Ectodermal cell (in vitro differentiated cells): ENCODE results near the gene UBE2M.

Experiments
- H3K27ac ChIP-seq: 2 replicates; pipeline ENCODE4 v1.7.0; 2013; ENCODE audit warnings: mild to moderate bottlenecking, low read depth, low read length; ENCODE audit not compliant: insufficient read depth, poor library complexity, severe bottlenecking
- H3K27me3 ChIP-seq: 2 replicates; pipeline ENCODE4 v1.7.0; 2013; ENCODE audit warnings: mild to moderate bottlenecking, low read length; ENCODE audit not compliant: insufficient read depth, control insufficient read depth, poor library complexity, severe bottlenecking
- H3K36me3 ChIP-seq: one replicate; pipeline ENCODE4 v1.7.0; 2013; ENCODE audit warnings: low read length; ENCODE audit not compliant: control insufficient read depth, insufficient read depth
- H3K4me1 ChIP-seq: one replicate; pipeline ENCODE4 v1.7.0; 2013; ENCODE audit warnings: low read length; ENCODE audit not compliant: control insufficient read depth, insufficient read depth
- H3K4me3 ChIP-seq: 2 replicates; pipeline ENCODE4 v1.7.0; 2013; ENCODE audit warnings: low read depth, low read length, control low read depth; ENCODE audit not compliant: insufficient read depth
- H3K9me3 ChIP-seq: 2 replicates; pipeline ENCODE4 v1.7.0; 2013; ENCODE audit warnings: mild to moderate bottlenecking, low read length, moderate library complexity; ENCODE audit not compliant: control insufficient read depth
- WGBS, 2 experiments: methylation state at CpG; one replicate each; pipeline ENCODE4 v1.1.7; 2013; ENCODE audit warnings: missing lambda C conversion rate in 2 of 2; 5-methylcytosine and 5-hydroxymethylcytosine counted together

Gene UBE2M

DNA sequence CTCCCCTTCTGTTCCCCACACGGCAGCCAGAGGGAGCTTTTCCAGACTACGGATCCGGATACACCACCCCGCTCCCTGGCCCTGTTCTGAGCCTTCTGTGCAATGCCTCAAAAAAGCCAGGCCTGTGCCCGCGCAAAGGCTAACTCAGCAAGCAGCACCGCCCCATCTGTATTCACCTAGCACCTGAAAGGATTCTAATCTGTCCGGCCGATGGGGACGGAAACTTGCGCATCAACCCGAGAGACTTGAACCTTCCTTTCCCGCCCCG is 39.4 kb downstream of the UBE2M start:
- peak overlapping the region; percentile 97 for H3K27ac ChIP-seq
- H3K4me1 ChIP-seq: peaks cover 6% of the 10 kb centered on the region
- 0% methylated on average over 14 of the region's 14 CpGs for WGBS, 2 experiments
- no peaks in the 10 kb centered on the region for H3K9me3 ChIP-seq
- no peaks in the 10 kb centered on the region for H3K27me3 ChIP-seq
- H3K36me3 ChIP-seq: peaks cover 10% of the 10 kb centered on the region
- peak overlapping the region; percentile 80 for H3K4me3 ChIP-seq

DNA sequence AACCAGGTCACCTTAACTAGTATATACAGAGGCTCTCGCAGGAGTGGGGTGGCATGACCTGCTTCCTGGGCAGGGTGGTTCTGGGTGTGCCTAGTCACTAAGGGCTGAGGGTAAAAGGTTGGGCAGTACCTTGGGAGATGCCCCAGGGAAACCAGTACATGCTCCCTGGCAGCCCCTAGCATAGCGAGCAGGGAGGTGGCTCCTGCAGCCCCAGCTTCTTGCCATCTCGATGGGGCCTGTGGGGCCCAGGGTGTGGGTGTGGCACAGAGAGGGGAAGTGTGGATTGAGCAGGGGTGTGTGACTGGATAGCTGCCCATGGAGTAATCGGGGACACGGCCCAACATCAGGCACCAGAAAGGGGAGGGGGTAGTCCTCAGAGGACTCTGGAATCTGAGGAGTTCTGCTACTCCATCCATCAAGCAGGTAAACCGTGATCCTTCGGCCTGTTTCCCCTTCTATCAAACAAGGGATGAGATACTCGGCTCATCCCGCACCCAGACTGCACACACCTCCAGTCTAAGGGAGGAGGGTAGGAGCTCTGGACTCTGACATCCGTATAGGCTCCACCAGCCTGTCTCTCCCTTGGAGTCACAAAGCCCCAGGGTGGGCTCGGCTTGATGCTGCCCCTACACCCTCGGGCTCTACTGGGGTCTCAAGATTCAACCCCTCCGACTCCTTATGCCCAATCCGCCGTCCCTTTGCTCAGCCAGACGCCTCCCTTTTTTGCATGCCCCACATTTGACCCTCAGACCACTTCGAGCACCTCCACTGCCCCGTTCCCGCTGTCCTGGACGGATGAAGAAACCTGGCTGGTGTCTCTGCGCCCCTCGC is 39.9 kb downstream of the UBE2M start:
- 37 to 38% methylated on average over 22 of the region's 22 CpGs for WGBS, 2 experiments

DNA sequence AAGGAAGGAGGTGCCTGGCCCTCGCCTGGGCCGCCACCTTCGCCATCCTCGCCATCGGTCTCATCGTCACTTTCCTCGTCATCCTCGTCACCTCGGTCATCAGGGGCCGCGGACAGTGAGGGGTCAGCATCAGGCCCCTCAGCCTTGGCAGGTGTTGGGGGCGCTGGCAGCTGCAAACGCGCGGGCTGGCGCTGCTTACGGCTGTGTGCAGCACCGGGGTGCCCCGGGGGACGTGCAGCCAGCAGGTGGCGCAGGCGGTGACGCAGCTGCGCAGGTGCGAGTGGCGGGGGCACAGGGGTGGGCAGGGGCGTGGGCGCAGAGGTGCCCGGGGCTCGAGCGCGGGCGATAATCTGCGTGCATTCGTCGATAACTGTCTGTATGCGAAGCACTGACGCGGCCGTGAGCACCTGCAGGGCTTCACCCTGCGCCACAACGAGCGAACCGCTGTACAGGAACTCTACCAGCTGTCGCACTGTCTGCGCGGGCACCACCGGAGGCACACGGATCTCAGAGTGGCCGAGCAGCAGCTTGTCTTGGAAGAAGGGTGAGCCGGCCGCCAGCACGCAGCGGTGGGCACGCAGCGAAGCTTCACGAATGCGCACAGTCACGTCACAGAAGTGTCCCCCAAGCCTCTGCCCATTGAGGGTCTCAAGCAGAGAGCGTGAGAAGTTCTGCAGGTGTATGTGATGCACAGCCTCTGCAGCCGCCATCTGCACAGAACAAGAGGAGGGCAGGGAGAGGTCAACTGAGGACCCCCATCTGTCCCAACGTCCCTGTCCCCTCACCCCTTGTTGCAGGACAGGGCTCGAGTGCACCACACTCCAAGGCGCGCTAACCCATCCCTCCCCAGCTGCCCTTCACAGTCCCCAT is 41.2 kb downstream of the UBE2M start:
- 94 to 96% methylated on average over 65 of the region's 65 CpGs for WGBS, 2 experiments
- H3K9me3 ChIP-seq: no peaks in the 10 kb centered on the region
- no peaks in the 10 kb centered on the region for H3K27me3 ChIP-seq

More for the DNA sequence above, 39.9 kb downstream of the UBE2M start:
- Histone ChIP-seq H3K9me3 (no peaks in the 10 kb centered on the region), H3K27me3 (no peaks in the 10 kb centered on the region), H3K4me3 (peak overlapping the region; percentile 80), H3K4me1 (peaks cover 6% of the 10 kb centered on the region), H3K27ac (peak overlapping the region; percentile 97), H3K36me3 (peaks cover 10% of the 10 kb centered on the region)

DNA sequence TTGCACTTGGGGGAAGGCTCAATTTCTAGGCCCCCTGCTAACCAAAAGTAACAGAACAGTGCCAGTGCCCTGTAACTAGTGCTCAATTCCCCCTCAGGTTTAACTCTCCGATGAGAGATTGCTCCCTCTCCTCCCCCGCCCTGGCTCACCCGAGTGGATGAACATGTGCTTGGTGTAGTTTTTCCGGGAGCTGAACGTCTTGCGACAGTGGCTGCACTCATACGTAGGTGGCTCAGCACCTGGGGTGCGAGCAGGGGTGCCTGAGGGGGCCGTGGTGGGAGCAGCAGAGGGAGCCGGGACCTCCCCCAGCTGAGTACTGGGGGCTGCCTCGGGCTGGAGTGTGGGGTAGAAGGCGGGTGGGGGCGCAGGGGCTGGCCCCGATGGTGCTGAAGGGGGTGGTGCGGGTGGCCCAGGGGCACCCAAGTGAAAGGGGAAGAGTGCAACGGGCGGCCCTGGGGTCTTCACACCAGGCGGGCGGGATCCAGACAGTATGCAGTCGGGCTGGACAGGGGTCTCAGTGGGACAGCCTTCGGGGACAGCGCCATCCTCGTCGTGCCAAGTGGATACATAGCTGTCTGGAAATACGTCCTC is 42.1 kb downstream of the UBE2M start:
- WGBS, 2 experiments: 89 to 90% methylated on average over 25 of the region's 25 CpGs
- H3K4me3 ChIP-seq: no peak overlapping the region
- H3K27ac ChIP-seq: no peak overlapping the region
- H3K36me3 ChIP-seq: peaks cover 10% of the 10 kb centered on the region
- H3K27me3 ChIP-seq: no peaks in the 10 kb centered on the region
- no peaks in the 10 kb centered on the region for H3K9me3 ChIP-seq
- peaks cover 6% of the 10 kb centered on the region for H3K4me1 ChIP-seq

More for the DNA sequence above, 41.2 kb downstream of the UBE2M start:
- H3K4me1 ChIP-seq: peaks cover 6% of the 10 kb centered on the region
- H3K27ac ChIP-seq: no peak overlapping the region
- peaks cover 10% of the 10 kb centered on the region for H3K36me3 ChIP-seq
- H3K4me3 ChIP-seq: no peak overlapping the region

DNA sequence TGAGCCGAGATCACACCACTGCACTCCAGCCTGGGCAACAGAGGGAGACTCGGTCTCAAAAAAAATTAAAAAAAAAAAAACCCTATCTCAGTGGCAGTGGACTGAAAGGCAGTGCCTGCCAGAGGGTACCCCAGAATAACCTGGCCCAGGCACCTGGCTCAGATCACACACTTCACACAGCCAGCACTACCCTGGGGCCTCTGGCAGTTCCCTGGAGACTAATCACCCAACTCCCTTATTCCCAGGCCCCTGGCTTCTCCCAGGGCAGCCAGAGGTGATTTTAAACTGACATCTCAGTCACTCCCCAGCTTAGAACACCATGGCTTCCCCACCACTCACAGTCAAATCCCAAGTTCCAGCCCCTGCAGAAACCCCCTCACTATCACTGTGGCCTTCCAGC is 43.2 kb downstream of the UBE2M start:
- WGBS, 2 experiments: 81 to 90% methylated on average over 2 of the region's 2 CpGs
- no peak overlapping the region for H3K27ac ChIP-seq

DNA sequence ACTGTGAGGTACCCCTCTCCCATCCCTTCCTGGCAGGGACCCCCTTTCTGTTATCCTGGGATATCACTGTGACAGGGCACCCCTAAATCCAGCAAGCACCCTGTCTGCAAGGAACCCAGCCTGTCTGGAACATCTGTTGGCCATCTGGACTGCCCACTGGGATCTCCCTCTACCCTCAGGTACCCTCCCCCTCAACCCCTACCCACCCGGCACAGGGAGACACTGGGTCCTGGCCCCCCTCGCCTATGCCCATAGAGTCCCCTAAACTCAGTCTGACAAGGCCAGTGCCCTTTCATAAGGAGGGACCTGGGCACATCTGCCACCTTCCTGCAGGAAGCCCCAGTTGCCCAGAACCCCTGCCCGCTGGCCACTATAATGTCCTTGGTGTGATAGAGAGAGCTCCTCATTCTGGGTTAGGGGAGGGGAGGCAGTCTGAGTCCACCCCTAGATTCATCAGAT is 43.8 kb downstream of the UBE2M start:
- Histone ChIP-seq H3K4me1 (peaks cover 6% of the 10 kb centered on the region), H3K9me3 (no peaks in the 10 kb centered on the region), H3K27ac (no peak overlapping the region), H3K27me3 (no peaks in the 10 kb centered on the region), H3K36me3 (peaks cover 10% of the 10 kb centered on the region), H3K4me3 (peak overlapping the region; percentile 35)
- WGBS, 2 experiments: 79 to 80% methylated on average over 3 of the region's 3 CpGs

More for the DNA sequence above, 43.2 kb downstream of the UBE2M start:
- Histone ChIP-seq H3K36me3 (peaks cover 10% of the 10 kb centered on the region), H3K9me3 (no peaks in the 10 kb centered on the region), H3K4me3 (no peak overlapping the region), H3K27me3 (no peaks in the 10 kb centered on the region), H3K4me1 (peaks cover 6% of the 10 kb centered on the region)

DNA sequence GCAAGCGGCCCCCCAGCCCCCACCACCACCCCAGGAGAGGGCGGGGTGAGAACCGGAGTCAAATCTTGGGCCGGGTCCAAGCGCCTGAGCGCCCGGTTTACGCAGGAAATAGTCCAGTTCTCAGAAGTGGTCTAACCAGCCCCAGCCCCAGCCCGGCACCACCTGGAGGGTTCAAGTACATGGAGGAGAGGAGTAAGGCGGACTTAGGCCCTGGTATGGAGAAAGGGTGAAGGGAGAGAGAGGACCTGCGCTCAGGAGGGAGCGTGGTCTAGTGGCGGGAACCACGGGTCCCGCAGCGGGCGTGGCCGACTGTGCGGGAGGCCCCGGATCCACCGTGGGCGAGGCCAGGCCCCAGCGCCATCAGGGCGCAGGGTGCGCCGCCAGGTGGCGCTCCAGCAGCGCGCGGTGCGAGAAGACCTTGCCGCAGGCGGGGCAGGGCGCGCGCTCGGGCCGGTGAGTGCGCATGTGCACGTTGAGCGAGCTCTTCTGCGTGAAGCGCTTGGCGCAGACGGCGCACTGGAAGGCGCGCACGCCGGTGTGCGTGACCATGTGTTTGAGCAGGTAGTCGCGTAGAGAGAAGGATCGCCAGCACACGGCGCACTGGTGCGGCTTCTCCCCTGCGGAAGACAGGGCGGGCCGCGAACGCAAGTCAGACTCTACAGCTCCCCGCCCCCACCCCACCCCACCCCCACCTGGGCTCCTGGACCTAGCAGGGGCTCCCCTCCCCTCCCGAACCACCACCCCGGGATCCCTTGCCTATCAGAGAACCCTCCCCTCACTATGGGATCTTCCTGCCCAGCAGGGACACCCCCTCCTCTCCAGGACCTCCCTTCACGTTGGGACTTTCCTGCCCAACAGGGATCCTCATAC is 44.5 kb downstream of the UBE2M start:
- Histone ChIP-seq H3K27me3 (no peaks in the 10 kb centered on the region), H3K9me3 (no peaks in the 10 kb centered on the region), H3K27ac (no peak overlapping the region), H3K4me1 (peaks cover 6% of the 10 kb centered on the region), H3K36me3 (peaks cover 10% of the 10 kb centered on the region), H3K4me3 (peak overlapping the region; percentile 35)
- 20 to 21% methylated on average over 61 to 65 of the region's 66 CpGs for WGBS, 2 experiments

DNA sequence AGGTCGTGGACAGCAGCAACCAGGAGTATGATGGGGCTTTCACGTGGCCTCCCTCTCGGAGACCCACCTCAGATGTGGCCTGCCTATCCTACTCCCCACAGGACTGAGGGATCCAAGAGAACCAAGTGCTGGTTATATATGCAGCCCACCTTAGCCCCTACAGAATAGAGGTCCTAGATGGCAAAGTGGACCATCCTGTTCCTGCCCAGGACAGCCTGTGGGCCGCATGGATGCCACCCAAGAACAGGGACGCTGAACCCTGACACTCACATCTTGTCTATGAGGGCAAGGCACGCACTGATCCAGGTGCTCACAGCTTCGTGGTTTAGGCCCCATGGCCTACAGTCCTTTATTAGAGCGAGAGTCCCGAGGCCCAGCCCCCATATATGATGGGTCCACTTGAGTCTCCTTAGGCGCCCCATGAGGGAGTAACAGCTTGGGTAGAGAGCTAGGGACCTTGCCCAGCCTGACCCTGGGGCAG is 45.2 kb downstream of the UBE2M start:
- H3K27ac ChIP-seq: no peak overlapping the region
- WGBS, 2 experiments: 95% methylated on average over 10 of the region's 10 CpGs
- no peak overlapping the region for H3K4me3 ChIP-seq
- no peaks in the 10 kb centered on the region for H3K9me3 ChIP-seq
- H3K36me3 ChIP-seq: peaks cover 10% of the 10 kb centered on the region
- no peaks in the 10 kb centered on the region for H3K27me3 ChIP-seq
- H3K4me1 ChIP-seq: peaks cover 3% of the 10 kb centered on the region

DNA sequence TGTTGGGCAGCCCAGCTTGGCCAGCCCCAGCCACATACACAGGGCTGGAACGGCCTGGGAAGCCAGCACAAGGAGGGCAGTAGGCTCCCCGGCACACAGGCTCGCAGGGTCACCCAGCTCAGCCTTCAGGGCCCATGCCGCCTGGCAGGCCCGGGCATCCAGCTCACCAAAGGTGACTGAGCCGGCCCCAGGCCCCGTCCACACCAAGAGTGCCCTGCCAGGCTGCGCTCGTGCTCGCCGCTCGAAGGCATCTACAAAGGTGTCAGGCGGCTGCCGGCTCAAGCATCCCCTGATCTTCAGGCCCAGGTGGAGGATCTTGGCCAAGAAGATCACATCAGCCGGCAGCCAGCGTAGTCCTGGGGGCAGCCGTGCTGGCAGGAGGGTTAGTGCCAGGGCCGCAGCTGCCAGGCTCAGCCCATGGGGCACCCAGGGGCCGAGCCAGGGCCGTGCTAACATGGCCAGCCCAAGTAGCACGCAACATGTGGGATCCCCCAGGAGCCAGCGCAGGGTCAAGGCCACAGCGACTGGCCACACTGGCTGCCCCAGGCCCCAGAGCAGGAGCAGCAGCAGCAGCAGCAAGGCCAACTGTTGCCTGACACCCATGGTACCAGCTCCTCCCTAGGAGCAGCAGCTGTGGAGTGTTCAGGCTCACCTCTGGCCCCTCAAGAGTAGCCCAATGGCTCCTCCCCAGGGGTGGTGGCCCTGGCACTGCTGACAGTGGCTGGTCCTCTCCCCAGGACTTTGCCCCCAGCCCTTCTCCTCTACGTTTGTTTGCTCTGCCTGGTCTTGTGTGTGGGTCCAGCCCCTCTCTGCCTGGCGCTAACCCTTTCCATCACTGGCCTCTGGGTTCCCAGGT is 46.8 kb downstream of the UBE2M start, which contains the start of gene SLC27A5:
Gene SLC27A5, minus strand, starts transcription at position 640 of the 856 bp plus-strand sequence. Its CDS starts 37 bp downstream, at position 603.
- Histone ChIP-seq H3K27me3 (no peaks in the 10 kb centered on the region), H3K4me3 (no peak within 1 kb of the TSS), H3K27ac (no peak within 1 kb of the TSS), H3K36me3 (peaks cover 6% of the 10 kb centered on the region), H3K4me1 (no peaks in the 10 kb centered on the region), H3K9me3 (no peaks in the 10 kb centered on the region)
- 91 to 92% methylated on average over 25 of the region's 25 CpGs for WGBS, 2 experiments
